Brain microvascular endothelial cell (primary cell): ENCODE results near the gene SYT12.
A peak's percentile ranks its signal among the peaks of the same experiment; 100 is the strongest.

Source experiments
- DNase-seq: peaks from one replicate; pipeline ENCODE4 v3.0.0-alpha.2; 2020
- H3K27ac ChIP-seq: fragments of 250-450 bp; sonication (Bioruptor Pico); 2 replicates; pipeline ENCODE4 v1.5.1; 2020; ENCODE audit warnings: mild to moderate bottlenecking, moderate library complexity
- H3K27me3 ChIP-seq: fragments of 250-450 bp; sonication (Bioruptor Pico); replicated peaks from 2 replicates; pipeline ENCODE4 v1.5.1; 2020; ENCODE audit warnings: mild to moderate bottlenecking
- H3K36me3 ChIP-seq: fragments of 250-450 bp; sonication (Bioruptor Pico); replicated peaks from 2 replicates; pipeline ENCODE4 v1.5.1; 2020; ENCODE audit warnings: mild to moderate bottlenecking
- H3K4me3 ChIP-seq: 2 replicates; pipeline ENCODE4 v1.5.1; 2011; ENCODE audit warnings: low read depth, mild to moderate bottlenecking, control low read depth, low read length, moderate library complexity
- CTCF ChIP-seq: IDR thresholded peaks from 2 replicates; pipeline ENCODE4 v1.5.1; 2011; ENCODE audit warnings: low read depth, mild to moderate bottlenecking, moderate library complexity, low read length, control low read depth, inconsistent platforms; ENCODE audit errors: missing control alignments
- in situ Hi-C: cut with HindIII; loops from 2 replicates; pipeline ENCODE4 v1.10.0; 2017; ENCODE audit warnings: low sequenced_read_pairs, low pct_ligation_motif_present

The SYT12 gene

GRCh38 chr11:67048515-67049130 is 25.7 kb downstream of the SYT12 start:
- no peaks in the 10 kb centered on the region for H3K27me3 ChIP-seq
- H3K4me3 ChIP-seq = no peak overlapping the region
- no peaks in the 10 kb centered on the region for H3K36me3 ChIP-seq
- no peak overlapping the region for H3K27ac ChIP-seq
- in situ Hi-C loops = no loop called here
- TF ChIP-seq CTCF = no peak
- no peak for DNase-seq

- DNase-seq = no peak
- H3K4me3 ChIP-seq = no peak overlapping the region
- no peaks in the 10 kb centered on the region for H3K27me3 ChIP-seq
- in situ Hi-C loops = no loop called here
- peak; percentile 31 for TF ChIP-seq CTCF
- no peak overlapping the region for H3K27ac ChIP-seq
- H3K36me3 ChIP-seq = no peaks in the 10 kb centered on the region
These were observed 27.2 kb downstream of the SYT12 start for GRCh38 chr11:67050139-67050538.

GRCh38 chr11:67051180-67051893 is 28.4 kb downstream of the SYT12 start:
- no peak for DNase-seq
- in situ Hi-C loops = no loop called here
- TF ChIP-seq CTCF = no peak
- no peak overlapping the region for H3K4me3 ChIP-seq
- H3K27me3 ChIP-seq = no peaks in the 10 kb centered on the region
- H3K27ac ChIP-seq = no peak overlapping the region
- H3K36me3 ChIP-seq = no peaks in the 10 kb centered on the region

- in situ Hi-C loops = no loop called here
- Histone ChIP-seq H3K27ac (no peak overlapping the region), H3K36me3 (no peaks in the 10 kb centered on the region), H3K27me3 (no peaks in the 10 kb centered on the region), H3K4me3 (no peak overlapping the region)
- no peak for DNase-seq
- TF ChIP-seq CTCF = no peak
These were observed 29.1 kb downstream of the SYT12 start for GRCh38 chr11:67051945-67052488.

GRCh38 chr11:67052891-67053290 is 30.0 kb downstream of the SYT12 start:
- H3K4me3 ChIP-seq = no peak overlapping the region
- in situ Hi-C loops = no loop called here
- H3K27ac ChIP-seq = no peak overlapping the region
- H3K36me3 ChIP-seq = no peaks in the 10 kb centered on the region
- no peak for DNase-seq
- no peak for TF ChIP-seq CTCF
- no peaks in the 10 kb centered on the region for H3K27me3 ChIP-seq
